Body of pancreas (tissue), 4 donors: ENCODE data around the gene NAT9.

Experiments used
- CTCF ChIP-seq, 7 experiments: fragments of 450-650 bp in 4 of 7; fragments of 200-600 bp in 3 of 7; sonication (generic) in 3 of 7; IDR thresholded peaks; one replicate each; pipeline ENCODE4 v1.5.1; 2016 to 2019; ENCODE audit warnings: antibody characterized with exemption in 7 of 7
- POLR2A ChIP-seq, 3 donors: fragments of 450-650 bp; IDR thresholded peaks; one replicate each; pipeline ENCODE4 v1.6.1; 2016; ENCODE audit warnings: antibody characterized with exemption in 3 of 3, mild to moderate bottlenecking in 2 of 3

GRCh38 chr17:74754832-74755231 is 21.3 kb downstream of the NAT9 start:
- TF ChIP-seq CTCF (IDR thresholded peaks at IDR 0.05) (no peak), POLR2A (IDR thresholded peaks at IDR 0.05) (no peak)
